HepG2 (cell line): ENCODE measurements around the gene CORO1C. TPM values are rescaled to one million over a fixed set of nuclear protein-coding genes. Genes with fewer than 3 reads are reported as not detected.
A peak's percentile ranks its signal among the peaks of the same experiment; 100 is the strongest.

Source experiments
- ARNT ChIP-seq: fragments of 450-650 bp; IDR thresholded peaks from 2 replicates; pipeline ENCODE4 v1.6.1; 2017
- ATF6 ChIP-seq: sonication (generic); formaldehyde crosslinking; conservative IDR thresholded peaks from 2 replicates; pipeline ENCODE4 v1.4.0; 2020; ENCODE audit warnings: missing genetic modification reagents
- CBX2 ChIP-seq, 2 experiments: fragments of 200-600 bp in 1 of 2; sonication (generic); formaldehyde crosslinking in 1 of 2; IDR thresholded peaks; 2 replicates each; pipeline versions ENCODE4 v1.7.0 to v1.8.1; 2018 to 2022; ENCODE audit warnings: low read depth in 2 of 2, low read length in 1 of 2, mild to moderate bottlenecking in 1 of 2, missing genetic modification reagents in 1 of 2
- GTF2F1 ChIP-seq: fragments of 150-350 bp; IDR thresholded peaks from 2 replicates; pipeline ENCODE4 v1.6.1; 2014; ENCODE audit warnings: low read length
- ISL2 ChIP-seq: sonication (generic); formaldehyde crosslinking; IDR thresholded peaks from 2 replicates; pipeline ENCODE4 v1.5.0; 2020; ENCODE audit warnings: missing genetic modification reagents
- MEIS2 ChIP-seq: sonication (generic); formaldehyde crosslinking; IDR thresholded peaks from 2 replicates; pipeline ENCODE4 v1.9.0; 2021; ENCODE audit warnings: mild to moderate bottlenecking, missing genetic modification reagents
- MIER2 ChIP-seq: IDR thresholded peaks from 2 replicates; pipeline ENCODE4 v1.6.1; 2016; ENCODE audit warnings: missing biosample characterization, missing genetic modification reagents
- NR2F1 ChIP-seq, 2 experiments: fragments of 450-650 bp in 1 of 2; formaldehyde crosslinking in 1 of 2; IDR thresholded peaks; 2 replicates each; pipeline versions ENCODE4 v1.5.0 to v1.6.1; 2016 to 2020; ENCODE audit warnings: mild to moderate bottlenecking in 1 of 2, missing compliant biosample characterization in 1 of 2, missing genetic modification reagents in 1 of 2, moderate library complexity in 1 of 2
- REPIN1 ChIP-seq: sonication (generic); formaldehyde crosslinking; IDR thresholded peaks from 2 replicates; pipeline ENCODE4 v1.8.0; 2022; ENCODE audit warnings: missing genetic modification reagents, low read depth, mild to moderate bottlenecking, borderline replicate concordance
- RFX3 ChIP-seq: IDR thresholded peaks from 2 replicates; pipeline ENCODE4 v1.6.1; 2016; ENCODE audit warnings: missing biosample characterization, missing genetic modification reagents
- RFX5 ChIP-seq: IDR thresholded peaks from 2 replicates; pipeline ENCODE4 v1.6.1; 2011; ENCODE audit warnings: low read depth, low read length, improper control_type of control experiment
- SNAPC2 ChIP-seq: sonication (generic); formaldehyde crosslinking; IDR thresholded peaks from 2 replicates; pipeline ENCODE4 v1.8.1; 2022; ENCODE audit warnings: mild to moderate bottlenecking, missing genetic modification reagents
- SP2 ChIP-seq: sonication (generic); formaldehyde crosslinking; IDR thresholded peaks from 2 replicates; pipeline ENCODE4 v1.5.1; 2020; ENCODE audit warnings: mild to moderate bottlenecking, missing genetic modification reagents
- SRY ChIP-seq: sonication (generic); formaldehyde crosslinking; IDR thresholded peaks from 2 replicates; pipeline ENCODE4 v1.8.0; 2022; ENCODE audit warnings: mild to moderate bottlenecking, missing genetic modification reagents
- U2AF2 ChIP-seq: fragments of 200-400 bp; formaldehyde crosslinking; IDR thresholded peaks from 2 replicates; pipeline ENCODE4 v1.6.1; 2017; ENCODE audit warnings: low read depth, mild to moderate bottlenecking, low read length
- UBTF ChIP-seq: sonication (generic); formaldehyde crosslinking; IDR thresholded peaks from 2 replicates; pipeline ENCODE4 v1.4.0; 2020; ENCODE audit warnings: mild to moderate bottlenecking, missing genetic modification reagents
- ZFP36L2 ChIP-seq: sonication (generic); formaldehyde crosslinking; IDR thresholded peaks from 2 replicates; pipeline ENCODE4 v1.4.0; 2020; ENCODE audit warnings: missing genetic modification reagents
- ZMAT3 ChIP-seq: sonication (generic); formaldehyde crosslinking; conservative IDR thresholded peaks from 2 replicates; pipeline ENCODE4 v1.7.0; 2021; ENCODE audit warnings: missing genetic modification reagents
- ZNF224 ChIP-seq: sonication (generic); formaldehyde crosslinking; IDR thresholded peaks from 2 replicates; pipeline ENCODE4 v1.5.0; 2020; ENCODE audit warnings: mild to moderate bottlenecking, missing genetic modification reagents
- ZNF362 ChIP-seq: sonication (generic); formaldehyde crosslinking; IDR thresholded peaks from 2 replicates; pipeline ENCODE4 v1.4.0; 2020; ENCODE audit warnings: missing genetic modification reagents, mild to moderate bottlenecking, borderline replicate concordance
- ZNF510 ChIP-seq: sonication (generic); formaldehyde crosslinking; IDR thresholded peaks from 2 replicates; pipeline ENCODE4 v1.4.0; 2020; ENCODE audit warnings: low read depth, mild to moderate bottlenecking, missing genetic modification reagents
- ZNF562 ChIP-seq: sonication (generic); formaldehyde crosslinking; IDR thresholded peaks from 2 replicates; pipeline ENCODE4 v1.8.0; 2022; ENCODE audit warnings: missing genetic modification reagents, borderline replicate concordance
- ZNF616 ChIP-seq: sonication (generic); formaldehyde crosslinking; IDR thresholded peaks from 2 replicates; pipeline ENCODE4 v1.5.0; 2020; ENCODE audit warnings: low read depth, mild to moderate bottlenecking, missing genetic modification reagents
- ZNF652 ChIP-seq: IDR thresholded peaks from 2 replicates; pipeline ENCODE4 v1.6.1; 2016; ENCODE audit warnings: low read depth, borderline replicate concordance
- ZNF781 ChIP-seq: sonication (generic); formaldehyde crosslinking; IDR thresholded peaks from 2 replicates; pipeline ENCODE4 v1.5.1; 2020; ENCODE audit warnings: borderline replicate concordance, mild to moderate bottlenecking, missing genetic modification reagents; ENCODE audit errors: not compliant biosample characterization
- ZNF792 ChIP-seq: IDR thresholded peaks from 2 replicates; pipeline ENCODE4 v1.6.1; 2016
- polyA plus RNA-seq, 8 experiments: library from polyadenylated mRNA; depleted of rRNA in 3 of 8; stranded (reverse) in 7 of 8; unstranded in 1 of 8; fragments of >200 nt; fragmentation: Illumina TruSeq in 4 of 8; extraction: Trizol in 4 of 8; gene quantifications; 2 replicates each; pipeline versions ENCODE4 v1.2.1 to v1.2.3, GENCODE V29; 2011 to 2016; ENCODE audit warnings: low read depth in 4 of 8, missing spikeins in 1 of 8, mixed read lengths in 1 of 8; ENCODE audit not compliant: insufficient read depth in 1 of 8
- total RNA-seq, 5 experiments: library from RNA; depleted of rRNA; stranded (reverse); fragments of >200 nt; fragmentation: Illumina TruSeq; extraction: Trizol; gene quantifications; 2 replicates each; pipeline ENCODE4 v1.2.3, GENCODE V29; 2016; ENCODE audit warnings: low read depth in 1 of 5

The CORO1C gene
- total and polyA plus RNA-seq, 2 of the 13 experiments (the other 11 are each of a cell fraction or from before 2014, with no cell fraction given) = 73.7 to 131 TPM

- TF ChIP-seq ZNF362 (CRISPR knock-in tag) = no peak
- peak; percentile 40; the same call in 1 of the 2 replicates for TF ChIP-seq ISL2 (CRISPR knock-in tag)
- TF ChIP-seq NR2F1 (CRISPR knock-in tag; IDR thresholded peaks at IDR 0.05) = no peak
- TF ChIP-seq ZNF562 (CRISPR knock-in tag) = no peak
- no peak for TF ChIP-seq RFX3 (CRISPR knock-in tag)
- TF ChIP-seq ZNF652 (CRISPR knock-in tag) = no peak
- peak; percentile 67; the same call in 1 of the 2 replicates for TF ChIP-seq SNAPC2 (CRISPR knock-in tag)
- 0 out of 2 replicates have a peak, but pooled peaks have one; percentile 33 for TF ChIP-seq ATF6 (CRISPR knock-in tag)
- no peak for TF ChIP-seq U2AF2
- TF ChIP-seq ARNT = no peak
- no peak for TF ChIP-seq GTF2F1
- no peak for TF ChIP-seq MIER2
- no peak for TF ChIP-seq RFX5
- TF ChIP-seq REPIN1 (CRISPR knock-in tag) = peak; percentile 29; the same call in 1 of the 2 replicates
- no peak; the same call in 1 of the 2 replicates for TF ChIP-seq ZMAT3 (CRISPR knock-in tag)
- no peak for TF ChIP-seq ZNF224
- TF ChIP-seq ZNF792 (CRISPR knock-in tag) = no peak
- TF ChIP-seq ZNF510 (CRISPR knock-in tag) = 0 out of 2 replicates have a peak, but pooled peaks have one; percentile 44
- no peak for TF ChIP-seq ZNF616 (CRISPR knock-in tag)
- TF ChIP-seq UBTF = no peak
- no peak for TF ChIP-seq SP2 (CRISPR knock-in tag)
- TF ChIP-seq ZNF781 (CRISPR knock-in tag) = no peak
- TF ChIP-seq ZFP36L2 (CRISPR knock-in tag) = no peak
- peak; percentile 61; the same call in 1 of the 2 replicates for TF ChIP-seq MEIS2 (CRISPR knock-in tag)
- TF ChIP-seq CBX2 (IDR thresholded peaks at IDR 0.05; ENCODE audit: low read depth, low read length) = no peak
- no peak for TF ChIP-seq CBX2 (CRISPR knock-in tag; IDR thresholded peaks at IDR 0.05; ENCODE audit: low read depth)
- peak; percentile 18; the same call in 1 of the 2 replicates for TF ChIP-seq SRY
Observed at GRCh38 chr12:108731866-108732461, 646 bp upstream of the CORO1C start (continued).
